Endothelial cell of umbilical vein (primary cell): ENCODE results near the gene TSPAN9. TPM values are rescaled to one million over a fixed set of nuclear protein-coding genes. Genes with fewer than 3 reads are reported as not detected.

Source experiments
- BruUV-seq: library from RNA; stranded (reverse); fragments of 400-500 nt; replicated peaks from 2 replicates; lab custom pipeline; 2021; lab: Mats Ljungman, UMichigan
- CTCF ChIA-PET: fragments of 300-600, 350-600 bp; sonication (Branson Sonifier 250); formaldehyde crosslinking; loops from one replicate; lab custom pipeline; 2021; ENCODE audit warnings: antibody characterized with exemption, inconsistent platforms; lab: Charles Lee
- POLR2A ChIA-PET: fragments of 300-600, 350-600 bp; sonication (Branson Sonifier 250); formaldehyde crosslinking; loops from one replicate; lab custom pipeline; 2021; ENCODE audit warnings: antibody characterized with exemption, inconsistent platforms; lab: Charles Lee
- DNase-seq: peaks from one replicate; pipeline ENCODE4 v3.0.0-alpha.2; 2011; ENCODE audit warnings: low read depth, low spot score
- FAIRE-seq: peaks from 2 replicates; lab custom pipeline; 2011; peaks lifted over from hg19 to GRCh38; lab: Jason Lieb, UNC
- H2AFZ ChIP-seq: 2 replicates; pipeline ENCODE4 v1.6.0; 2012; ENCODE audit warnings: low read depth, low read length, control low read depth, inconsistent platforms
- H3K27ac ChIP-seq: 2 replicates; pipeline ENCODE4 v1.5.1; 2011; ENCODE audit warnings: low read depth, mild to moderate bottlenecking, control low read depth, low read length, moderate library complexity; ENCODE audit not compliant: insufficient read depth
- H3K27me3 ChIP-seq, 2 experiments: 2 replicates each; pipeline versions ENCODE4 v1.6.0 to v1.6.1; 2011; ENCODE audit warnings: low read length in 2 of 2, mixed read lengths in 1 of 2; ENCODE audit not compliant: control insufficient read depth in 2 of 2, insufficient read depth in 2 of 2
- H3K36me3 ChIP-seq, 2 experiments: 2 replicates in 1 of 2; 3 replicates in 1 of 2; pipeline ENCODE4 v1.5.1; 2011; ENCODE audit warnings: low read length in 2 of 2, mild to moderate bottlenecking in 1 of 2, moderate library complexity in 1 of 2; ENCODE audit not compliant: control insufficient read depth in 2 of 2, insufficient read depth in 2 of 2; ENCODE audit errors: extremely low read depth in 1 of 2
- H3K4me1 ChIP-seq: 3 replicates; pipeline ENCODE4 v1.5.1; 2011; ENCODE audit warnings: mild to moderate bottlenecking, low read length; ENCODE audit not compliant: control insufficient read depth, insufficient read depth; ENCODE audit errors: extremely low read depth
- H3K4me2 ChIP-seq: 2 replicates; pipeline ENCODE4 v1.6.1; 2011; ENCODE audit warnings: low read length, control low read depth, mixed read lengths; ENCODE audit not compliant: insufficient read depth
- H3K4me3 ChIP-seq, 3 experiments: fragments of 200-600 bp in 1 of 3; sonication (generic), shearing (Covaris generic) in 1 of 3; replicated peaks in 1 of 3; 2 replicates each; pipeline ENCODE4 v1.5.1; 2011 to 2016; ENCODE audit warnings: control low read depth in 3 of 3, low read length in 3 of 3, mild to moderate bottlenecking in 2 of 3, inconsistent platforms in 1 of 3, low read depth in 1 of 3, moderate library complexity in 1 of 3; ENCODE audit not compliant: insufficient read depth in 1 of 3
- H3K79me2 ChIP-seq: 2 replicates; pipeline ENCODE4 v1.6.0; 2012; ENCODE audit warnings: low read length, inconsistent platforms; ENCODE audit not compliant: control insufficient read depth, insufficient read depth
- H3K9ac ChIP-seq: replicated peaks from 2 replicates; pipeline ENCODE3; 2011; ENCODE audit warnings: low read length, control low read depth; ENCODE audit not compliant: insufficient read depth; ENCODE audit errors: extremely low read depth
- H3K9me1 ChIP-seq: replicated peaks from 3 replicates; pipeline ENCODE4 v1.6.0; 2011; ENCODE audit warnings: mild to moderate bottlenecking, low read length; ENCODE audit not compliant: control insufficient read depth, insufficient read depth; ENCODE audit errors: extremely low read depth
- H3K9me3 ChIP-seq: replicated peaks from 2 replicates; pipeline ENCODE4 v1.5.1; 2012; ENCODE audit warnings: low read length, inconsistent platforms; ENCODE audit not compliant: control insufficient read depth, insufficient read depth
- H4K20me1 ChIP-seq: replicated peaks from 2 replicates; pipeline ENCODE3; 2011; ENCODE audit warnings: mild to moderate bottlenecking, low read length; ENCODE audit not compliant: control insufficient read depth, insufficient read depth; ENCODE audit errors: extremely low read depth
- EZH2 ChIP-seq: IDR thresholded peaks from 2 replicates; pipeline ENCODE4 v1.6.1; 2012; ENCODE audit warnings: borderline replicate concordance, low read depth, mild to moderate bottlenecking, moderate library complexity, low read length, inconsistent platforms; ENCODE audit not compliant: severe bottlenecking
- FOS ChIP-seq: IDR thresholded peaks from 2 replicates; pipeline ENCODE4 v1.6.1; 2011; ENCODE audit warnings: mild to moderate bottlenecking, low read length, moderate library complexity, borderline replicate concordance; ENCODE audit not compliant: insufficient read depth
- GATA2 ChIP-seq: IDR thresholded peaks from 2 replicates; pipeline ENCODE4 v1.7.0; 2011; ENCODE audit warnings: low read depth, mild to moderate bottlenecking, moderate library complexity, mixed read lengths, low read length; ENCODE audit not compliant: insufficient read length, insufficient read depth
- JUN ChIP-seq: IDR thresholded peaks from 2 replicates; pipeline ENCODE4 v1.6.1; 2011; ENCODE audit warnings: borderline replicate concordance, low read depth; ENCODE audit not compliant: insufficient read length, insufficient read depth
- MAX ChIP-seq: IDR thresholded peaks from 2 replicates; pipeline ENCODE4 v1.6.1; 2011; ENCODE audit not compliant: insufficient read depth, insufficient read length
- MYC ChIP-seq: IDR thresholded peaks from one replicate; pipeline ENCODE4 v1.6.1; 2011; ENCODE audit warnings: mild to moderate bottlenecking, low read depth, low read length
- POLR2A ChIP-seq: IDR thresholded peaks from 2 replicates; pipeline ENCODE4 v1.6.1; 2012; ENCODE audit warnings: low read depth, mild to moderate bottlenecking, control low read depth, low read length
- POLR2AphosphoS5 ChIP-seq: IDR thresholded peaks from 2 replicates; pipeline ENCODE4 v1.6.1; 2012; ENCODE audit warnings: low read depth, mild to moderate bottlenecking, control low read depth, low read length, moderate library complexity; ENCODE audit not compliant: insufficient read depth
- dilution Hi-C: fragments of 300-500 bp; cut with MboI; formaldehyde crosslinking; loops from one replicate; pipeline ENCODE4 v1.15.0; 2019; ENCODE audit warnings: low sequenced_read_pairs; ENCODE audit not compliant: extremely low pct_ligation_motif_present
- intact Hi-C: fragments of 100-400 bp; cut with micrococcal nuclease; formaldehyde crosslinking; loops from one replicate; pipeline ENCODE4 v1.10.0; 2022
- polyA plus RNA-seq, 4 experiments: library from polyadenylated mRNA; depleted of rRNA in 3 of 4; stranded (reverse) in 3 of 4; unstranded in 1 of 4; fragments of >200 nt; gene quantifications; 2 replicates each; pipeline versions ENCODE4 v1.2.1 to v1.2.3, GENCODE V29; 2011 to 2012; ENCODE audit warnings: missing spikeins in 1 of 4
- total RNA-seq: library from RNA; stranded (reverse); gene quantifications from 2 replicates; pipeline ENCODE4 v1.2.3, GENCODE V29; 2021
- TF ChIP-seq, protein P1 (sequence below), 2 donors: IDR thresholded peaks; 1 replicate in 1 of 2; 2 replicates in 1 of 2; pipeline ENCODE4 v1.5.1; 2011; ENCODE audit warnings: low read length in 2 of 2, mild to moderate bottlenecking in 2 of 2, moderate library complexity in 2 of 2, control low read depth in 1 of 2, inconsistent platforms in 1 of 2, low read depth in 1 of 2; ENCODE audit not compliant: insufficient read depth in 1 of 2; ENCODE audit errors: extremely low read depth in 1 of 2

The TSPAN9 gene
- total and polyA plus RNA-seq, 2 donors (not counting 3 experiments of a cell fraction or from before 2014, with no cell fraction given), result 43.3 to 66.8 TPM

DNA sequence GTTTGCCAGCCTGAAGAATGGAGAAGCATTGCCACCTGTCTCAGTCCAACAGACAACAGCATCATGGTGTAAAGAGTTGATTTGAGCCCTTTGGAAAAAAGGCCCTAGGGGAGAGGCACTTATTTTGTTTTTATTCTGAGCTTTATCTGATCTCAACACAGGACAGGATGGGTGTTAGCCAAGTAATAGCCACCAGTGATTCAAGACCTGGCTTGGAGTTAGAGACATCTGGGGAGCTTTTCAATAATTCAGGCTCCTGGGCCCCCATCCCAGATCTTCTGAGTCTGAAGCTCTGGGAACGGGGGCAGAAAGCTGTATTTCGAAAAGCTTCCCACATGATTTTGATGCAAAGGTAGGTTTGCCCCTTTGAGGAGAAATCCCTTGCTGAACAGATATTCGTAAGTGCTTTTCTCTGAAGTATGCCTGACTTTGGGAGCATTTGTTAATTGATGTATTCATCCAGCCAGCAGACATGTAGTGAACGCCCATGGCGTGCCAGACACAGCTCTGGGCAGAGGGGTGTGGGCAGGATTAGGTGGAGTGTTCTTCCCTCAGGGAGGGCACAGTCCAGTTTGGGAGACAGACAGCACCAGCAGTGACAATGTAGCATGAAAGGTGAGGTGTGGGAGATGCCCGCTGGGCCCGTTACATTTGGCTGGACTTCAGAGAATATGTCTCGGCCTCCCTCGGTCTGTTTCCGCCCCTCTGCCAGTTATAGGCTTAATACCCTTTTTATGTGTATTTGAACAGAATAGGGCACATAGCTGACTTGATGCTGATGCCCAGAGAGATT is 72.5 kb downstream of the TSPAN9 start:
- Histone ChIP-seq H3K9me3 (no peaks in the 10 kb centered on the region), H3K4me3 (no peak overlapping the region), H3K36me3 (peaks cover 0 to 2% of the 10 kb centered on the region in 2 experiments), H3K4me1 (peaks cover 41% of the 10 kb centered on the region), H2AFZ (no peak overlapping the region), H3K9me1 (no peaks in the 10 kb centered on the region), H3K27me3 (no peaks in the 10 kb centered on the region), H3K9ac (no peak overlapping the region), H3K79me2 (no peaks in the 10 kb centered on the region), H3K4me2 (no peak overlapping the region), H3K27ac (no peak overlapping the region), H4K20me1 (peaks cover 2% of the 10 kb centered on the region)
- intact Hi-C loops (loop anchor here (5.0 kb wide), 3 partner anchors 53 to 128 kb away; no protein-coding TSS in a partner anchor), dilution Hi-C loops (no loop called here)
- TF ChIP-seq, protein P1, sequence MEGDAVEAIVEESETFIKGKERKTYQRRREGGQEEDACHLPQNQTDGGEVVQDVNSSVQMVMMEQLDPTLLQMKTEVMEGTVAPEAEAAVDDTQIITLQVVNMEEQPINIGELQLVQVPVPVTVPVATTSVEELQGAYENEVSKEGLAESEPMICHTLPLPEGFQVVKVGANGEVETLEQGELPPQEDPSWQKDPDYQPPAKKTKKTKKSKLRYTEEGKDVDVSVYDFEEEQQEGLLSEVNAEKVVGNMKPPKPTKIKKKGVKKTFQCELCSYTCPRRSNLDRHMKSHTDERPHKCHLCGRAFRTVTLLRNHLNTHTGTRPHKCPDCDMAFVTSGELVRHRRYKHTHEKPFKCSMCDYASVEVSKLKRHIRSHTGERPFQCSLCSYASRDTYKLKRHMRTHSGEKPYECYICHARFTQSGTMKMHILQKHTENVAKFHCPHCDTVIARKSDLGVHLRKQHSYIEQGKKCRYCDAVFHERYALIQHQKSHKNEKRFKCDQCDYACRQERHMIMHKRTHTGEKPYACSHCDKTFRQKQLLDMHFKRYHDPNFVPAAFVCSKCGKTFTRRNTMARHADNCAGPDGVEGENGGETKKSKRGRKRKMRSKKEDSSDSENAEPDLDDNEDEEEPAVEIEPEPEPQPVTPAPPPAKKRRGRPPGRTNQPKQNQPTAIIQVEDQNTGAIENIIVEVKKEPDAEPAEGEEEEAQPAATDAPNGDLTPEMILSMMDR (IDR thresholded peaks at IDR 0.05; ENCODE audit: extremely low read depth in 1 of 2, insufficient read depth in 1 of 2, low read depth in 1 of 2, low read length in 2 of 2), result no peak
- no peak for TF ChIP-seq JUN
- no peak for DNase-seq
- CTCF ChIA-PET, result interaction anchor here (0.5 to 2.7 kb wide), 8 partner anchors 10 to 196 kb away, joined by 3 to 12 read pairs (median 5); no protein-coding TSS in a partner anchor
- no peak for FAIRE-seq
- POLR2A ChIA-PET, result interaction anchor here (0.6 kb wide), 1 partner anchor 9 kb away, joined by 6 read pairs; no protein-coding TSS in a partner anchor
- no TSS peak for BruUV-seq

- Histone ChIP-seq H2AFZ (no peak overlapping the region), H3K4me3 (no peak overlapping the region), H4K20me1 (peaks cover 2% of the 10 kb centered on the region), H3K36me3 (peaks cover 0 to 2% of the 10 kb centered on the region in 2 experiments), H3K27me3 (no peaks in the 10 kb centered on the region), H3K4me2 (no peak overlapping the region), H3K4me1 (peaks cover 42% of the 10 kb centered on the region), H3K79me2 (no peaks in the 10 kb centered on the region), H3K9ac (no peak overlapping the region), H3K27ac (no peak overlapping the region), H3K9me1 (no peaks in the 10 kb centered on the region), H3K9me3 (no peaks in the 10 kb centered on the region)
- ChIA-PET CTCF (interaction anchor here (0.6 to 2.7 kb wide), 4 partner anchors 13 to 125 kb away, joined by 3 to 12 read pairs (median 5); no protein-coding TSS in a partner anchor), POLR2A (no interaction called here)
- TF ChIP-seq FOS (no peak), EZH2 (no peak), GATA2 (no peak), MAX (no peak), POLR2A (no peak), MYC (no peak), JUN (no peak), POLR2AphosphoS5 (no peak)
- TF ChIP-seq, protein P1 (IDR thresholded peaks at IDR 0.05; ENCODE audit: extremely low read depth in 1 of 2, insufficient read depth in 1 of 2, low read depth in 1 of 2, low read length in 2 of 2), result no peak
- intact Hi-C loops (loop anchor here (5.0 kb wide), 3 partner anchors 52 to 127 kb away; no protein-coding TSS in a partner anchor), dilution Hi-C loops (no loop called here)
- no TSS peak for BruUV-seq
- no peak for FAIRE-seq
- DNase-seq, result no peak
These were observed 73.1 kb downstream of the TSPAN9 start for GRCh38 chr12:3150308-3150670.
